HL-60 (cell line): ENCODE measurements around the gene PDE5A.
A peak's percentile ranks its signal among the peaks of the same experiment; 100 is the strongest.
"Not testable (repeated sequence)": the region's sequence is repeated elsewhere in the genome, so short reads cannot be mapped to it uniquely, and the experiment has no call there.

Experiments
- DNase-seq, 2 experiments: peaks; one replicate each; pipeline ENCODE4 v3.0.0-alpha.2; 2010 to 2020; ENCODE audit warnings: low read depth in 1 of 2, low spot score in 1 of 2
- H3K27ac ChIP-seq: fragments of 250-450 bp; sonication (Bioruptor Pico); replicated peaks from 2 replicates; pipeline ENCODE4 v1.5.1; 2020; ENCODE audit warnings: mild to moderate bottlenecking, moderate library complexity
- H3K27me3 ChIP-seq: fragments of 250-450 bp; sonication (Bioruptor Pico); 2 replicates; pipeline ENCODE4 v1.5.1; 2021; ENCODE audit warnings: mild to moderate bottlenecking, moderate library complexity; ENCODE audit not compliant: insufficient read depth, poor library complexity, severe bottlenecking
- H3K4me3 ChIP-seq: replicated peaks from 2 replicates; pipeline ENCODE4 v1.5.1; 2011; ENCODE audit warnings: mild to moderate bottlenecking, control low read depth, low read length; ENCODE audit not compliant: insufficient read depth
- GABPA ChIP-seq: IDR thresholded peaks from 2 replicates; pipeline ENCODE4 v1.6.1; 2012; ENCODE audit warnings: low read depth
- POLR2AphosphoS5 ChIP-seq: IDR thresholded peaks from 2 replicates; pipeline ENCODE4 v1.6.1; 2012; ENCODE audit warnings: low read depth
- REST ChIP-seq: IDR thresholded peaks from 2 replicates; pipeline ENCODE4 v1.6.1; 2012; ENCODE audit warnings: low read depth; ENCODE audit not compliant: insufficient replicate concordance
- SPI1 ChIP-seq: IDR thresholded peaks from 2 replicates; pipeline ENCODE4 v1.6.1; 2012; ENCODE audit warnings: low read depth, mild to moderate bottlenecking, borderline replicate concordance
- TF ChIP-seq, protein P1 (sequence below): IDR thresholded peaks from one replicate; pipeline ENCODE4 v1.5.1; 2011; ENCODE audit warnings: low read length, control low read depth, inconsistent platforms; ENCODE audit not compliant: insufficient read depth

PDE5A gene

DNA sequence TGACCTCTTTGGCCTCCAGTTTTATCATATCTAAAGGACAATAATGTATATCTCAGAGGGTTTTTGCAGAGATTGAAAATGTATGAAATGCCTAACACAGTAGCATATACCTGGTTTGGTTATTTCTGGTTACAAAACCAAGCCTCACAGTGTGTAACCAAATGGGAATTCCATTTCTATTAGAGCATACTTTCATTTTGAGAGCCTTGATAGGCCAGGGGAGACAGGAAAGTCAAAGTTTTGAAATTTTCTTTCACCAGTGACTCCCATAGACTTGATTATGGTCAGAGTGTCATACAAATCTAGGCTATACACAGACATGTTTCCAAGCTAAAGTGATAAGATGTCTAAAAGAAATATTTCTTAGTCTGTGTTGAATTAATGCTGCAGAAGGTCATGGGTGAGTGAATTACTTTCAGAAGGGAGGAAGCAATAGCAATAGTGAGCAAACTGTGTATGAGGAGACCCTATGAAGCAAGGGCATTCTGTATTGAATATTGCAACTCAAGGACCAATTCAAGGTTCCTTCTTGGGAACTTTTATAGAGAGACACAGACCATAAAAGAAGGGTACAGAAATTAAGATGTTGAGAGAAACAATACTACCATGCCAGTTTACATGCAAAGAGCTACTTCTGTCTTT, 151.1 kb downstream of the PDE5A start:
- TF ChIP-seq SPI1 (no peak), REST (no peak), POLR2AphosphoS5 (no peak), GABPA (no peak)
- TF ChIP-seq, protein P1, sequence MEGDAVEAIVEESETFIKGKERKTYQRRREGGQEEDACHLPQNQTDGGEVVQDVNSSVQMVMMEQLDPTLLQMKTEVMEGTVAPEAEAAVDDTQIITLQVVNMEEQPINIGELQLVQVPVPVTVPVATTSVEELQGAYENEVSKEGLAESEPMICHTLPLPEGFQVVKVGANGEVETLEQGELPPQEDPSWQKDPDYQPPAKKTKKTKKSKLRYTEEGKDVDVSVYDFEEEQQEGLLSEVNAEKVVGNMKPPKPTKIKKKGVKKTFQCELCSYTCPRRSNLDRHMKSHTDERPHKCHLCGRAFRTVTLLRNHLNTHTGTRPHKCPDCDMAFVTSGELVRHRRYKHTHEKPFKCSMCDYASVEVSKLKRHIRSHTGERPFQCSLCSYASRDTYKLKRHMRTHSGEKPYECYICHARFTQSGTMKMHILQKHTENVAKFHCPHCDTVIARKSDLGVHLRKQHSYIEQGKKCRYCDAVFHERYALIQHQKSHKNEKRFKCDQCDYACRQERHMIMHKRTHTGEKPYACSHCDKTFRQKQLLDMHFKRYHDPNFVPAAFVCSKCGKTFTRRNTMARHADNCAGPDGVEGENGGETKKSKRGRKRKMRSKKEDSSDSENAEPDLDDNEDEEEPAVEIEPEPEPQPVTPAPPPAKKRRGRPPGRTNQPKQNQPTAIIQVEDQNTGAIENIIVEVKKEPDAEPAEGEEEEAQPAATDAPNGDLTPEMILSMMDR = no peak
- Histone ChIP-seq H3K27ac (no peak overlapping the region), H3K4me3 (no peak overlapping the region), H3K27me3 (no peaks in the 10 kb centered on the region)
- no peak for DNase-seq

- DNase-seq = no peak
- Histone ChIP-seq H3K27me3 (no peaks in the 10 kb centered on the region), H3K27ac (no peak overlapping the region), H3K4me3 (no peak overlapping the region)
- TF ChIP-seq REST (no peak), SPI1 (no peak), POLR2AphosphoS5 (no peak), GABPA (no peak)
- TF ChIP-seq, protein P1 = no peak
Measured at GRCh38 chr4:119471259-119471658, 157.3 kb downstream of the PDE5A start.

DNA sequence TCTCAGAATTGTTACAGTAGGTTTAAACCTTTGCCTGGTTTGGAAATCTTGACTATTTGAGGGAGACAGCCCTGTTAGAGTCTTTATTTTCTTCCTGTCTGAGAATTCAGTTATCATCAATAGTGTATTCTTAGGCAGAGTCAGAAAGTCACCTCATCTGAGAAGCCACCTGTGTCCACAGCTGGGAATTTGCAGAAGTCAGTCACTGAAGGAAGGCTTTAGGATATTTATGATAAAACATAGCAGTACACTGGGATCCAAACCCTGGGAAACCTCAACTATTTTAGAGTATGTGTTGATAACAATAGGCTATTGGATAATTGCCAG, 157.9 kb downstream of the PDE5A start:
- not testable (repeated sequence) for H3K4me3 ChIP-seq, DNase-seq, H3K27me3 ChIP-seq, H3K27ac ChIP-seq

DNA sequence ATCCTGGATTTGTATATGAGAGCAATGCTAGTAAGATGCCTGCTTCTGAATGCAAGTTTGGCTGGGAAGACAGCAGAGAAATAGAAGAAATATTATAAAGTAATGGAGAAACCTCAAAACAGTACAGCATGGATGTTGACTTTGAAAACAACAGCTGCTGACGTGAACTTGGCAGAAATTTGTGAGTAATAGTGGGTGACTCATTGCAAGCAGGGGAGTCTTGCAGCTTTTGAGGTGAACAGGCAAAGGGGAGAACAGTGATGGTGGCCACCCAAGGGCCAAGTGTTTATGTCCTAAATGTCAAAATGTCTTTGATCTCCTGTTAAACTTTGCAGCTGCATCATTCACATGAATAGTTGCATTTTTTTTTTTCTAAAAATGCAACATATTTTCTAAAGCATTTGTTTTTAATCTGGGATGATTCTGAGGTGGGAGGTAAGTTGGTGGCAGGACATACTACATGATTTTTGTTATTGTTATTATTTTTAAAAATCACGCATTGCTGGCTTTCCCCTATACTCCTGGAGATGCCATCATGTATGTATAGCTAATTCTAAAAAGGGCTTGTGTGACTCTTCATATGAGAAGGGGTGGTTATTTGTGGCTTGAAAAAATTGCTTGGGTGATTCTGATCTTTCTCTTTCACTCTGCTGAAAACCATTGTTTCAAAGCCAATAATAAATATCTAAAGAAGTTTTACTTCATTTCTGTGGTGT, 158.4 kb downstream of the PDE5A start:
- H3K27ac ChIP-seq, H3K4me3 ChIP-seq, DNase-seq, H3K27me3 ChIP-seq: not testable (repeated sequence)

GRCh38 chr4:119469039-119469438, 159.6 kb downstream of the PDE5A start:
- H3K4me3 ChIP-seq, H3K27me3 ChIP-seq, DNase-seq, H3K27ac ChIP-seq: not testable (repeated sequence)

- not testable (repeated sequence) for H3K27ac ChIP-seq, DNase-seq, H3K27me3 ChIP-seq, H3K4me3 ChIP-seq
Measured at GRCh38 chr4:119462733-119463132, 165.9 kb downstream of the PDE5A start.

DNA sequence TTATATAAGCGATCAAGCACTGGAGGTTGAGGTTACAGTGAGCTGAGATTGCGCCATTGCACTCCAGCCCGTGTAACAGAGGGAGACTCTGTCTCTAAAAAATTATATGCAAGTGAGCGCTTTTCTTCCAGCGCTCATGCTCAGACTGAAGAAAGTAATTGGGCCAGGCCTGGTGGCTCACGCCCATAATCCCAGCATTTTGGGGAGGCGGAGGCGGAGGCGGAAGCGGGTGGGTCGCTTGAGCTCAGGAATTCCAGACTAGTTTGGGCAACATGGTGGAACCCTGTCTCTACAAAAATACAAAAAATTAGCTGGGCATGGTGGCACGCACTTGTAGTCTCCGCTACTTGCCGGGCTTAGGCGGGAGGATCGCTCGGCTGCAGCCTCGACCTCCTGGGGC, 172.9 kb downstream of the PDE5A start:
- not testable (repeated sequence) for DNase-seq, H3K27ac ChIP-seq, H3K4me3 ChIP-seq, H3K27me3 ChIP-seq

GRCh38 chr4:119454491-119455270, 173.9 kb downstream of the PDE5A start:
- Histone ChIP-seq H3K4me3 (peak overlapping the region; percentile 65), H3K27ac (peak overlapping the region; percentile 58)
- peak; percentile 91 to 92 for DNase-seq
- not testable (repeated sequence) for H3K27me3 ChIP-seq
